Inflammatory macrophage treated with lipopolysaccharide for 1 hour (primary cell): ENCODE results near the gene KLK13.
A peak's percentile ranks its signal among the peaks of the same experiment; 100 is the strongest.

Experiments used
- DNase-seq, 2 donors: peaks; one replicate each; pipeline ENCODE4 v3.0.0-alpha.2; 2020 to 2022

The KLK13 gene, protein sequence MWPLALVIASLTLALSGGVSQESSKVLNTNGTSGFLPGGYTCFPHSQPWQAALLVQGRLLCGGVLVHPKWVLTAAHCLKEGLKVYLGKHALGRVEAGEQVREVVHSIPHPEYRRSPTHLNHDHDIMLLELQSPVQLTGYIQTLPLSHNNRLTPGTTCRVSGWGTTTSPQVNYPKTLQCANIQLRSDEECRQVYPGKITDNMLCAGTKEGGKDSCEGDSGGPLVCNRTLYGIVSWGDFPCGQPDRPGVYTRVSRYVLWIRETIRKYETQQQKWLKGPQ

DNA sequence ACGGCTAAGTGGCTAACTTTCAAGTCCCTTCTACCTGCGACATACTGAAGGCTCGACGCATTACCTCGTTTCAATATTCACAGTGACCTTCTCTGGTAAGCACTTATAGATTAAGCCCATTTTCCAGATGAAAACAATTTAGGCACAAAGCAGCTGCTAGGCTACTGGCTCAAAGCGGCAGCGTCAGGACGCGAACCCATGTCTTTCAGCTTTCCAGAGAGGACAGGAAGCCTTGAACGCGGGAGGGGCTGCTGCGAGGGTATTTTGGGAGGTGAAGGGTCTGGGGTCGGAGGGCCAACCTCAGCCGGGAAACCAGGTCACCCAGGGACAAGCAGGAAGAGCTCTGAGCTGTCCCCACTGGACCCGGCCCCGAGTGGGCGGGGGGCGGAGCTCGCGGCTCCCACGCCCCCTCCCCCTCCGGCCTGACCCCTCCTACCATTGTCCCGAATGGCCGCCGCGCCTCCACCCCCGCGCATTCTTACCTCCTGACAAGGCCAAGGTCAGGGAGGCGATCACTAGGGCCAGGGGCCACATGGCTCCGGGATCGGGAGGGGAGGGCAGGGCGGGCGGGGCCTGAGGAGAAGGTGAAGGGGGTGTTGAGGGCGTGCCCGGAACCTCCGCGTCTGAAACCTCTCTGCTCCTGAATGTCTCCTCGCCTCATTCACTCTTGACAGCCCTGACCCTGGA, at the start of gene KLK13:
TSS of gene KLK13 (minus strand) at position 559 of the 687 bp plus-strand sequence. CDS start at position 534, 25 bp downstream.
- peak in 1 of 2 donors; percentile 6 for DNase-seq

DNA sequence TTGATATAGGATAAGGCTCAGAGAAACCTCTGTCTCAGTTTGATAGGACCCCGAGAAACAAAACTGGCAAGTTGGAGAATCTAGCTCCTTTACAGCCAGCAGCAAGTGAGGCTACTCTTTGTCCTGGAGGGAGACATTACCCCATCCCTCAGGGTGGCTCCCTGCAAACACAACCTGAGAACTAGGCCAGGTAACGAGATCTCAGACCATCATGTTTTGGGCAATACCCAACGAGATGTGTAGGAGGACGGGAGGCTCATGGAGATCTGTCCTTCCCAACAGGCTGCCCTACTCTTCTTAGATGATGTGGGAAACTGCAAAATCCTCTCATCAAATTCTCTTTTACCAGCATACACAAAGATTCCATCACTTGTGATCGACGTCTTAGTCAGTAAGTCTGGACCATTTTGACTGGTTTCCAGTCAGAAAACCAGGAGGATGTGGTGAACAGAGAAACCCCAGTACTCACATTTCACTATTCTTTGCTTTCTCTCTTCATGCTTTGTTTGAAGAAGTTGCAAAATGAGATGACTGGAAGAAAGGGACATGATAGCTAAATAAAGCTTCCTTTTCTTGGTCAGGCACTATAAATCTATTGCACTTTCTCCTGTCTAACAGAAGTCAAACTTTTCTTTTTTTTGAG, 49.3 kb upstream of the KLK13 start:
- peak in 1 of 2 donors; percentile 53 for DNase-seq

DNA sequence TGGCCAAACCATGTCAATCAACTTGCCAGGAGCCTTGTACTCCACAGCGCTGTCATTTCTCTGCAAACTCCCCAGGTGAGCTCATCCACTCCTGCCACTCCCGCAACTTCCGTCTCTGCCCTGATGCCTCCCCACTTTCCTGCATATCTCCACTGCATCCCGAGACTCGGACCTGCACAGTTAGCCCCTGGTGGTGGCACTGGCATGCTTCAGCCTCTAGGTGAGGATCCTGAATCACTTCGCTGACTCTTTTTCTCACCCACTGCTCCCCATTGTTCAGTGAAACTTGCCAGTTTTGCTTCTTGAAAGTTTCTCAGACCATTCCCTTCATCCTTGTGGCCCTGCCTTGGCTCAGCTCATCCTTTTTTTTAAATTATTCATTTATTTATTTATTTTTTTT, 46.7 kb upstream of the KLK13 start:
- no peak for DNase-seq

DNA sequence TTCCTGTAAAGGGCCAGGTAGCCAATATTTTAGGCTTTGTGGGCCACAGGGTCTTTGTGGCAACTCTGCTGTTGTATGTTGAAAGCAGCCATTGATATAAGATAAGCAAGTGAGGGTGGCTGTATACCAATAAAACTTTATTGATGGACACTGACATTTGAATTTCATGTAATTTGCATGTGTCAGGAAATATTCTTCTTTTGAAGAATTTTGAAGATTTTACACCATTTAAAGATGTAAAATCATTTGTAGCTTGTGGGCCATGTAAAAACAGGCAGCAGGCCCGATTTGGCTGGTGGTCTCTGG, 45.7 kb upstream of the KLK13 start:
- DNase-seq, result no peak

DNA sequence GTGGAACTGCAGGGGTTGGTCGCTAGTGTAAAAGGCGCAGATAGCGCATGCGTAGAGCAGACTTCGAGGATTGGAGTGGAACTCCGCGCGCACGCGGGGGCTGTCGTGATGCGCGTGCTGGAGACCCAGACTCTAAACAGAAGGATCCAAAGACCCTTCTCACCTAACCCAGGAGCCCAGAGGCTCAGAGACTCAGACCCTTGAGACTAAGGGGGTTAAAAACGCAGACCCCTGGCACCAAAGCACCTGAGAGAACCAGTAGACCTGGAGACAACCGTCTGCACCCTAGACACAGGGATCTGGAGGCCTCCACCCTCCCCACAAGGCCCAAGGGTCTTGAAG, 43.9 kb upstream of the KLK13 start:
- no peak for DNase-seq

DNA sequence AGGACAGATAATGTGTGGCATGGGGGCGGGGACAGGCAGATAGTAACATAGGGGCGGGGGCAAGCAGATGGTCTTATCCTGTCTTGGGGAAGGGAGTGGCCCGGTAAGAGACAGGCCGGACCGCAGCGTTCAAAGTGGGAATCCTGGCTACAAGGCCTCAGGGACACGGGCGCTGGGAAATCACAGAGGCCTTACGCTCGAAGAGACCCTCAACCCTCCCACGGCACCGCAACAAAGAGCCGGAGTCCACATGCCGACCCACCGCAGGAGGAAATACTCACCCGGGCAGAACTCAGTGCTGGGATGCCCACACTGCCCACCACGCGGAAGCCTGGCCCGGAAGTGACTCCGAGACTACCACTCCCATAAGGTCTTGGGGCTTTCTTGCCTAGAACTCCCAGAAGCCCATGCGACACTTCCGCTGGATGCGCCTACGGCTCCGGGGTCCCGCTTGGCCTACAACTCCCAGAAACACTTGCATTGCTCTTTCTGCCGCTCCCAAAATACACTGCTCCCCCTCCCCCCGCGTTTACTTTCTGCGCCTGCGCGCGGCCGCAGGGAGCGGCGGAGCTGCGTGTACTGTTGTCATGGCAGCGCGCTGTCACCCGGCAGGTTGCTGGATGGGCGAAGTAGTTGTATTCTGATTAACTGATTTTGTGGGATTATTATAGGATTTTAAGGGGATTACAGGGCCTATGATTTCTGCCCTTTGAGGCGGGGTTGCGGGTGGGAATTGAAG, 43.3 kb upstream of the KLK13 start, which contains the start of gene CTU1:
TSS of gene CTU1 (minus strand) at position 344 of the 739 bp plus-strand sequence. CDS start 3,840 bp downstream, outside the sequence.
- peak; percentile 99 to 100 for DNase-seq

DNA sequence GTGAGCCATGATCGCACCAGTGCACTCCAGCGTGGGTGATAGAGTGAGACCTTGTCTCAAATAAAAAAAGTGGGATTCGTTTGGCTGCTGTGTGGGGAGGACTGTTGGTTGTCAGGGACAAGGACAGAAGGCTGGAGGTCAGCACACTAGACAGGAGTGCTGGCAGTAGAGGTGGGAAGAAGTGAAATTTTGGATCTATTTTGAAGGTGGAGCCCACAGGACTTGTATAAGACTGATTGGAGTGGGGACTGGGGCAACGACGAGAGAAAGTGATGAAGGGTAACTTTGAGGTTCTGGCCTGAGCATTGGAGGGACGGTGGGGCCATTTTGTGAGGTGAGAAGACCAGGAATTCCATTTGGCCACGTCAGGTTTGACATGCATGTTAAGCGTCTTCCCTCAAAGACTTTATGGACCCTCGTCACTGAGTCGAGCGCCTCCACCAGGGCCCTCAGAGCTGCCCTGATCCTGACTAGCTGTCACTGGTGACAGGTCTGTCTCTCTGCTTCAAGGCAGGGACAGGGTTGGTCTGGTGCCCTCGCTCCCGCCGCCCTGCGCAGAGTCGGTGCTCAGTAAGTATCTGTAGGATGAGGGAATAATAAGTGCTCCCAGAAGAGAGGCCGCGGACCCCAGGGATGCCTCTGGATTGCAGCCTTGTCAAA, 42.6 kb upstream of the KLK13 start:
- no peak for DNase-seq

DNA sequence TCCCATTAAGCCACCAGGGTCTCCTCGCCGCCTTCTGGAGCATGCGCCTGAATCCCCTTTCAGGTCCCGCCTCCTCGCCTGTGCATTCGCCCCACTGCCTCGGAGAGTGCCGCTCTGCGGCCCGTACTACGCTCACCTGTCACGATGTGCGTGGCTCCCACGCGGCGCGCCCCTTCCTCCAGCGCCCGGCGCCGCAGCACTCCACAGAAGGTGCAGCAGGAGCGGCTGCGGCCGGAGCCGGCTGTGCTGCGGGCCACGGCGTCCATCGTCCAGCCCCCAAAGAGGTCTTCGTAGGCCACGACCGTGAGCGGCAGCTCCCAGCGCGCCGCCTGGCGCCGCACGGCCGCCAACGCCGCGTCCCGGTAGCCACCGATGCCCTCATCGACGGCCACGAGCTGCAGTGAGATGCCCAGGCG, 39.0 kb upstream of the KLK13 start:
- DNase-seq, result no peak

DNA sequence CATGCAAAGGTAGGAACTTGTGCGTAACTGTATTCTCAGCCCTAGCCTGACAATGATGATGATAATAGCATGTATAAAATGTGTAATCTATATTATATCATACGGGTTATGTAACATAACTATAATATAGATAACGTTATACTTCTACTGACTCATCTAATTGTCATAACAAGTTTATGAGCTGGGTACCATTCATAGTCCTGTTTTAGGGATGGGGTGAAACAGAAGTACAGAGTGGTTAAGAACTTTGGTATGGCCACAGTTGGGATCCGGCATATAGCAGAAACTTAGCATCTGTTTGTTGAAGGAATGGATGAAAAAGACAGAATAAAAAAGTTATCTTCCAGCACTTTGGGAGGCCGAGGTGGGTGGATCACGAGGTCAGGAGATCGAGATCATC, 38.1 kb upstream of the KLK13 start:
- no peak for DNase-seq

DNA sequence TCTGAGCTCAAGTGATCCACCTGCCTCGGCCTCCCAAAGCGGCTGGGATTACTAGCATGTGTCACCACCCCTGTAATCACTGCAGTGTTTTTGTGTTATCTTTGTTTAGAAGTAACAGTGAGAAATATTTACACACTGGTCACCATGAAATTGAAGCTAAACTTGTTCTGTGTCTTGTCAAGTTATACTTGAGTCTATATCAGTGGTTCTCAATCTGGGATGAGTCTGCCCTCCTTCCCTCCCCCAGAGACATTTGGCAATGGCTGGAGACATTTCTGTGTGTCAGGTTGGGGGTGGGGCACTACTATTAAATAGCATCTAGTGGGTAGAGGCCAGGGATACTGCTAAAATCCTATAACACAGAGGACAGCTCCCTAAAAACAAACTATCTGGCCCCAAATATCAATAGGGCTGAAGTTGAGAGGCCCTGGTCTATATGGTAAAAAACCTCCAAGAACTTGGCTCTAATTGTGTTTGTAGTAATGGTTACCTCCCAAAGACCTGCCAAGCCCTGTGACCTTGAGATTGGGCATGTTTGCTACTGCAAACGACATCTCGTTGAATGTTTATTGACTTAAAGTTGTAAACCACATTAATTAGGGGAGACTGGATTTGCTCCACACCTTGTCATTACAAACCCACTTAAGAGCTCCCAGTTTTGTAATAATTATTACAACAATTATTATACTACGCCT, 36.4 kb upstream of the KLK13 start:
- DNase-seq, result no peak

DNA sequence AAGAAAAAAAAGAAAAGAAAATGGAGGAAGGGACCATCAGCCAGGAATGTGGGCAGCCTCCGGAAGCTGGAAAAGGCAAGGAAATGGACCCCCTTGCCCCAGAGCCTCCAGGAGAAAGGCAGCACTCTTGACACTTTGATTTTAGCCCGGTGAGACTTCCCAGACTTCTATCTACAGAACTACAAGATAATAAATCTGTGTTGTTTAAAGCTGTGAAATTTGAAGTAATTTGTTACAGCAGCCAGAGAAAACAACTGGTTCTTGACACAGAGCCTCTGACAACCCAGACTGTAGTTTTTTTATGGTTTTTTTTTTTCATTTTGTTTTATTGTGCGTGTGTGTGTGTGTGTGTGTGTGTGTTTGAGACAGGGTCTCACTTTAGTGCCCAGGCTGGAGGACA, 35.7 kb upstream of the KLK13 start:
- no peak for DNase-seq

DNA sequence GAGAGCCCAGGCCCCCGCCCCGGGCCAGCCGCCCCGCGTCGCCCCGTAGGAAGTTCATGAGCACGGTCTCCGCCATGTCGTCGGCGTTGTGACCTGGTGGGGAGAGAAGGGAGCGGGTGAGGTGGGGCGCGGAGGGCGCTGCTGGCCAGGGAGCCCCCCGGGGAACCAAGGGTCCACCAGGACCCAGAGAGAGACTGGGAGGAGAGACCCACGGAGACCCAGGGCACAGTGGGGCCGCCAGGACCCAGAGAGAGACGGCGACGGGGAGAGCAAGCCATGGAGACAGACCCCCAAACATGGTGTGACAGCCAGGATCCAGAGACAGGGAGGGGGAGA, 34.1 kb upstream of the KLK13 start:
- DNase-seq, result no peak

DNA sequence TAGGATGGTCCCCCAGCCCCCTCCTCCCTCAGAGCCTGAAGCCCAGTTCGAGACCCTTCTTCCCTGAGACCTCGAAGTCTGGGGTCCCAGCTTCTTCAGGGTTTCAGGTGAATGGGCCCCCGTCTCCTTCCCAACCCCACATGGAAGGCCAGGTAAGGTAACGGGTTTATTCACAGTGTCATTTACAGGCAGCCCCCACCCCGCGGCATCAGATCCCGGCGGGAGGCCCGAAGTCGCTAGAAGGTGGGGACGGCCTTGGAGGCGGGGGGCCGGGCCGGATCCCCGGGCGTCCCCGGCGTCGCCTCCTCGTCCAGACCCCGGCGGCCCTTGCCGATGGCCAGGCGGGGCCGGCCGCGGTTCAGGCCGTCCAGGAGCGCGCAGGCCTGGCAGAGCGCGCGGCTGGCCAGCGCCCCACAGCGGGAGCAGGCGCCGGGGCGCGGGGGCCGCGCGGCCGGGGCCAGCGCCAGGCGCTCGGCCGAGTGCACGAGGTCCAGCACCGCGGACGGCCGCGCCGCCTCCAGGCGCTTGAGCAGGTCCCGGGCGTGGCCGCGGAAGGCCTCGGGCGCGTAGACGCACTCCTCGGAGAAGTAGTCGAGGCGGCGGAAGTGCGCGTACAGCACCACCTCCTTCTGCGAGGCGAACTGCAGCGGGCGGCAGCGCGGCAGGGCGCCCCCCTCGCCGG, 33.6 kb upstream of the KLK13 start:
- DNase-seq, result peak in 1 of 2 donors; percentile 35

DNA sequence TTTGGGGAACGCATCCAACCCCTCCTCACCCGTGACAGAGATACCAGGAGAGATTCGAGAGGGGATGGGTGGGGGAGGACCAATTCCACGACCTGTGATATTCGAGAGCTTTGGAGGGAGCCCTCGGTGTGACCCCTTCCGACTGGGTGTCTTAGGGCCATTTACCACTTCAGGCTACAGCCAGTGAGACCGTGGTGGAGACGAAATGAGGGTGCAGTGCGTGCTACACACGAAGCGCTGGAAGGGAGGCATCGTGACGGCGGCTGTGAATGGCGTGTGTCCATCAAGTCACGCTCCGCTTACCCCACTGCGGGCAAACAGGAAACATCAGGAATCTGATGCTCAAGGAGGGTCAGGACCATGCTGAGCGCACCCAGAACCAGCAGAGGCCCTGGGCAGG, 32.9 kb upstream of the KLK13 start:
- no peak for DNase-seq

DNA sequence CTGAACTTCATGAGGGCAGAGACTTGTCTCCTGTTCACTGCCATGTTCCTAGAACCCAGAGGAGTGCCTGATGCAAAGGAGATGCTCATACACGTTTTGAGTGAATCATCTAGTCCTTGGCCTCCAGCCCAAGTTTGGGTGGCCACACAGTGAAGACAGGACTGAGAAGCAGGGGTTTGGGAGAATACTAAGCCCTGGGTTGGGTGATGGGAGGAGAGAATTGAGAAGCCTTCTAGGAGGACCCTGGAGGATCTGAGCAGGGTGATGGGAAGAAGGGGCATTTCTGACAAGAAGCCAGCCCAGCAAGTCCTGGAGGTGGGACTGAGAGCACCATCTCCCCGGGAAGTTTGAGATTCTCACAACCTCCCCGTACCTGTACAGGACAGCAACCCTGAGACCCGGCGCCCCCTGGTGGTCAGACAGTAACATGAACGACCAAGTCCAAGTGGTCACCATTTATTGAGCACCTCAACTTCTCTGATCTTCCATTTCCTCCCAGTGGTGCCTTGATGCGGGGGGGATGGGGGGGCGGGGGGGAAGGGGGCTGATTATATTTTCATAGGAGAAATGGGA, 32.4 kb upstream of the KLK13 start:
- DNase-seq, result peak in 1 of 2 donors; percentile 57

DNA sequence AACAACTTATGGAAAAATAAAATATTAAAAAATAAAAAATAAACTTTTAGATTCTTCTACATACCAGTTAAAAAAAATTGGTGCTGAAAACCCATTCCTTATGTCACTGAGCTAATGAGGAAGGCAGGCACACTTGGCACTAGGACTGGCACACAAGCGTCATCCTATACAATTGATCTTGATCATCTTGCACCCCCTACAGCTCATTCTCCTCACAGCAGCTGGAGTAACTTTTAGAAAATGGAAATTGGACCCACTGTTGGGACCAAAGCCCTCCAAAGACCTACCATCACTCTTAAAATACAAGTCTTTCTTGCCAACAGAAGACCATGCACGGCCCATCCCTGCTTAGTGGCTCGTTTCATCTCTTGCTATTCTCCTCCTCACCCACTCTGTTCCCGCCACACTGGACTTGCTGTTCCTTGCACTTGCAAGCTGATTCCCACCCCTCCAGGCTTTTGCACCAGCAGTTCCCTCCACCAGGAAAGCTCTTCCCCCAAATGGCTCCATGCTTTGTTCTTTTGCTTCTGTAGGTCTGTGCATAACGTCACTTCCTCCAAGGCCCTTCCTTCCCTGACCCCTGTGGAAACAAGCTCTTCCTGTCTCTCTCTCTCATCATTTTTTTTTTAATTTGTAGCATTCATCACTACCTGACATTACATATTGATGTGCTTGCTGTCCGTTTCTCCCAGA, 31.7 kb upstream of the KLK13 start:
- DNase-seq, result no peak

DNA sequence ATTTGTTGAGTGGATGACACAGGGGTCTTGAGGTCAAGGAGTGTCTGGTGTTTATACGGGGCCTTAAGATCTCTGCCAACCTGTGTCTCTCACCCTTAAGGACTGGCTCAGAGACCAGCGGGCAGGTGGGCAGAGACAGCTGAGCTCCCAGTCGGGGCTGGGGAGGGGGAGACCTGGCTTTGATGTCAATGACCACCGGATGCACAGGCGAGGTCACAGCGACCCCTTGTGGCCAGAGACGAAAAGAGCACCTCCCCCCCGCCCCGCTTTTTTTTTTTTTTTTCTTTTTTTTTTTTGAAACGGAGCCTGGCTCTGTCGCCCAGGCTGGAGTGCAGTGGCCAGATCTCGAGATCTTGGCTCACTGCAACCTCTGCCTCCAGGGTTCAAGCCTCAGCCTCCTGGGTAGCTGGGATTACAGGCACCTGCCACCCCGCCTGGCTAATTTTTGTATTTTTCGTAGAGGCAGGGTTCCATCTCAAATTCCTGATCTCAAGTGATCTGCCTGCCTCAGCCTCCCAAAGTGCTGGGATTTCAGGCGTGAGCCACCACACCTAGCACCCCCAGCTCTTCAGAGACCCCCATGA, 29.9 kb upstream of the KLK13 start:
- DNase-seq, result peak in 1 of 2 donors; percentile 50

DNA sequence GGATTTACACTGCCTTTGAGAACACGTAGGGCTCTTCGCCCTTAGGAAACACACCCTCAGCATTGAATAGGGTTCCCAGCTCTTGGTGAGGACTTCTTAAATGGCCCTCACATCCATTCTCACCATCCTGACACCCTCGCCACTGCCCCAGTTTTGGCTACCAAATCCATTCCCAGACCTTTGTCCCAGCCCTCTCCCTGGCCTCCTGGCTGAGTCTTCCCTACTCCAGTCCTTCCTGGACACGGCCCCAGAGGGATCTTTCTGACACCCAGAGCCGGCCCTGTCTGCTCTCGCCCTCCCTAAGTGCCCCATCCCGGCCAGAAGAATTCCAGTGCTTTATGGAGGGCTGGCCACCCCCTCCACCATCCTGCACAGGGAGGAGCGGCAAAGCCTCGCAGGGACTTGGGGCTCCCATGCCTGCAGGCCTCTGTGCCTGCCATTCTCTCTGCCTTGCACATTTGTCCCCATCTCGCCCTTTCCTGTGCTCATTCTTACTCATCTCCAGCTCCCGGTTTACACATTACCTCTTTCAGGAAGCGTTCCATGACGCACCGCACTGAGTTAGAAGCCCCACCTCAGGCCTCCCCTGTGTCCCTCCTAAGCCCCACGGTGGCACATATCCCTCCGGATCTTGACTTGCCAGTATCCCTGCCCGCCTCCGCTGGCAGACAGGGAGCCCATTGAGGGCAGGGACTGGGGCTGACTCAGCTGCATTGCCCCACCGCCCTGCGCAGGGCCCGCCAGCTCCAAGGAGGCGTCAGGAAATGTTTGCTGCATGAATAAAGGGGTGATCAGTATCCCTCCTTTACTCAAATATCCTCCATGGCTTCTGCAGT, 28.8 kb upstream of the KLK13 start:
- DNase-seq, result no peak

DNA sequence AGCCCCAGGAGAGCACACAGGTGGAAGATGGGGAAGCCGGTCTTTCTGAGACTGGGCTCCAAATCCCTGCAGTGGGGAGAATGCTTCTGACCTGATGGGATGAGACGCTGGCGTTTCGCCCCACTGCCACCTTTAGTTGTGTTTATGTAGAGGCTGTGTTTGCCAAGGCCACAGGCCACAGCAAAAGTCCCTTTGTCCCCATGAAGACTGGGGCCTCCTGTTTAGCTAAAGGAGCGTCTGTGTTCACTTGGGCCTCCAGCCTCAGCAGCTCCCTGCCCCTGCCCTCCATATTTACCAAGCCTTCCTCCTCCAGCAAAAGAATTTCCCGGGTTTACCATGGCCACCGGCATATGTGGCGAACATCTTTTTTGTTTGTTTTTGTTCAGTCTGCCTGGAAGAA, 28.2 kb upstream of the KLK13 start:
- no peak for DNase-seq
